BLaER1 (cell line): ENCODE measurements around the gene SLC4A5.
A peak's percentile ranks its signal among the peaks of the same experiment; 100 is the strongest.

Experiments used
- H3K27ac ChIP-seq: shearing (Covaris generic); formaldehyde crosslinking; 2 replicates; pipeline ENCODE4 v1.8.1; 2022
- H3K27me3 ChIP-seq: shearing (Covaris generic); formaldehyde crosslinking; 2 replicates; pipeline ENCODE4 v1.8.1; 2022
- H3K36me3 ChIP-seq: shearing (Covaris generic); formaldehyde crosslinking; 2 replicates; pipeline ENCODE4 v1.8.1; 2022
- H3K4me1 ChIP-seq: shearing (Covaris generic); formaldehyde crosslinking; 2 replicates; pipeline ENCODE4 v1.8.1; 2022
- H3K4me2 ChIP-seq: shearing (Covaris generic); formaldehyde crosslinking; 2 replicates; pipeline ENCODE4 v1.8.1; 2022
- H3K4me3 ChIP-seq: shearing (Covaris generic); formaldehyde crosslinking; 2 replicates; pipeline ENCODE4 v1.8.1; 2022
- H3K9ac ChIP-seq: shearing (Covaris generic); formaldehyde crosslinking; 2 replicates; pipeline ENCODE4 v1.8.1; 2022
- H3K9me3 ChIP-seq: shearing (Covaris generic); formaldehyde crosslinking; 2 replicates; pipeline ENCODE4 v1.8.1; 2022
- H4K20me1 ChIP-seq: shearing (Covaris generic); formaldehyde crosslinking; 2 replicates; pipeline ENCODE4 v1.8.1; 2022
- Cebpa-rat ChIP-seq: shearing (Covaris generic); IDR thresholded peaks from 2 replicates; pipeline ENCODE4 v1.8.1; 2022

The SLC4A5 gene

DNA sequence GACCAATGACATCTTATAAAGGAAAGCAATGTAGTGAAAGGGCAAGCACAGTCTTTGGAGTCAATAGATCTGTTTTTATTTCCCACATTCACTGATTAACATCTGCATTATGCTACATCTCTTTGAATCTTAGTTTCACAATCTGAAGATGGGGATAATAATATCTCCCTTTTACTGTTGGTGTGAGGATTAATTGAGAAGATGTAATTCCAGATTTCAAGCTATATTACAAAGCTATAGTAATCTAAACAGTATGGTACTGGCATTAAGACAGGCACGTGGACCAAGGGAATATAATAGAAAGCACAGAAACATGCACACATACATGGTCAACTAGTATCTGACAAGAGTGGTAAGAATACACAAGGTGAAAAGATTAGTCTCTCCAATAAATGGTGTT lies 45.3 kb downstream of the SLC4A5 start:
- no peak overlapping the region for H3K9ac ChIP-seq
- H3K4me1 ChIP-seq: no peaks in the 10 kb centered on the region
- no peaks in the 10 kb centered on the region for H3K27me3 ChIP-seq
- H3K27ac ChIP-seq: no peak overlapping the region
- H3K4me2 ChIP-seq: no peak overlapping the region
- TF ChIP-seq Cebpa-rat: no peak
- no peak overlapping the region for H3K4me3 ChIP-seq
- H3K9me3 ChIP-seq: peaks cover 19% of the 10 kb centered on the region
- no peaks in the 10 kb centered on the region for H4K20me1 ChIP-seq
- H3K36me3 ChIP-seq: no peaks in the 10 kb centered on the region

DNA sequence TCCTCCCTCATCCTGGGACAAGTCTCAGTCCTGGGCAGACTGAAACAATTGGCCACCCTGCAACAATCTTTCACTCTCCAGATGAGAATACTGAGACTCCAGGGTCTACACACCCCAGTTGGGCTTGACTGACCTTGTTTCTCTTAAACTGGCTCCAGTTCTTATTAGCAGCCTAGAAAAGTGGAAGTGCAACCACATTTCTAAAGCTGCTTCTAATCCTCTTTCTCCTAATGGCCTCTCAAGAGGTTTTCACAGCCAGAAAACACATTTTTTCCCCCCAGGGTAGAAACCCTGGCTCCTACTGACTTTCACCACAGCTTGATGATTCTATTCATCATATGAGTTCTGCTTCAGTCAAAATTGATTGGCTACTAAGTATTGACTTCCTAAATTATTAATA lies 45.8 kb downstream of the SLC4A5 start:
- Histone ChIP-seq H3K9ac (no peak overlapping the region), H3K4me1 (no peaks in the 10 kb centered on the region), H3K27ac (no peak overlapping the region), H3K4me3 (no peak overlapping the region), H3K36me3 (no peaks in the 10 kb centered on the region), H3K27me3 (no peaks in the 10 kb centered on the region), H3K4me2 (no peak overlapping the region), H3K9me3 (peaks cover 19% of the 10 kb centered on the region), H4K20me1 (no peaks in the 10 kb centered on the region)
- TF ChIP-seq Cebpa-rat: no peak

DNA sequence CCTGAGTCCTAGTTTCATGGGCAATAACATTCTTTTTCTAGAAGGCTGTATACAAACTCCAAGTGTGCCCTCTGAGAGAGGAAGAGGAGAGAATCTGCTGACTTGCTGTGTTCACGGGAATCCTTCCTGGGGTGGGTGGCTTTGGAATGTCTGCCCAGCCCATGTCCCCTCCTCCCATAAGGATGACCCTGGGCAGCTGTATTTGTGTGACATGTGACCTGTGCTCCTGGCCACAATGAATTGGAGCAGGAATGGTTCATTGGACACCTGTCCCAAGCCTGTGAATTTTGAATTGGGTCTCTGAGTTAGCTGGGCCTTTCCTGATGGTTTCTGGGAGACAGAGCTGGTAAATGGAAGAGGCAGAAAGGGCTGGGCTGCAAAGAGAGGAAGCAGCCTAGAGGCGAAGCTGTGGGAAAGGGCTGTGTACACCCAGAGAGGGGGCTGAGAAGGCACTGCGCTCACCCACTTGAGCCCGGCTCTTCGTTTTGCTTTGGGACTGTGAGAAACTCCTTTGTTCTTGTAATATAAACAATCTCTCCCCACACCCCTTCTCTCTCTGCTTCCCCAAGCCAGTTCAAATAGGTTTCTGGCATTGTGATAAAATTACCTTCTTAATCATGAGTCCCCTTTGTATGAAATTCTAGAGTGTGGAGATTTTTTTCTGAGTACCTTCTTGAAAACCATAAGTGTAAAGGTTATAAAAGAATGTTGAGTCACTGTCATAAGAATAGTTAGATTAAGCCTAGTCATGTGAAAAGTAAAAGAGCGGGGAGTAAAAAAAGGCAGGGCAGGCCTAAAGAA lies 49.8 kb downstream of the SLC4A5 start:
- Histone ChIP-seq H3K36me3 (no peaks in the 10 kb centered on the region), H4K20me1 (no peaks in the 10 kb centered on the region), H3K9me3 (peaks cover 3% of the 10 kb centered on the region; the same call in 1 of the 2 replicates), H3K4me3 (no peak overlapping the region), H3K27ac (no peak overlapping the region), H3K4me2 (no peak overlapping the region), H3K27me3 (no peaks in the 10 kb centered on the region), H3K4me1 (peaks cover 7% of the 10 kb centered on the region; the same call in 1 of the 2 replicates), H3K9ac (no peak overlapping the region)
- no peak for TF ChIP-seq Cebpa-rat

DNA sequence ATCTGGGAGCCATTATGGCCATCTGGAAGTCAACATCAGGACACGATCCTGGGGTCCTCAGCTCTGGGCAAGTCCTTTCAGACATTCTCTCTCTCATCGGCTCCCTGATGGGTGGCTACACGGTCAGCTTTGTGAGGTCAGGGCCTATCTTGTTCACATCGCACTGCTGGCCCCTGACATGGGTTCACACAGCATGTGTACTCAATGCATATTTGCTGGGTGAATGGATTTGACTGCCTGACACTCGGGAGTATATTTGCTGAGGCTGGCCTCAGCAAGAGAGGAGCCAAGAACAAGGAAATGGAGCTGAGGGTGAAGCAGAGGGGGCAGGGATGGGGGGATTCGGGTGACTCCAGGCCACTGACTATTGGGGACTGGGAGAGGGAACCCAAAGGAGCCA lies 50.5 kb downstream of the SLC4A5 start:
- Histone ChIP-seq H3K36me3 (no peaks in the 10 kb centered on the region), H3K27ac (no peak overlapping the region), H3K4me3 (no peak overlapping the region), H3K4me2 (no peak overlapping the region), H3K27me3 (no peaks in the 10 kb centered on the region), H3K9me3 (no peaks in the 10 kb centered on the region), H3K4me1 (peaks cover 7% of the 10 kb centered on the region; the same call in 1 of the 2 replicates), H4K20me1 (no peaks in the 10 kb centered on the region), H3K9ac (no peak overlapping the region)
- no peak for TF ChIP-seq Cebpa-rat

DNA sequence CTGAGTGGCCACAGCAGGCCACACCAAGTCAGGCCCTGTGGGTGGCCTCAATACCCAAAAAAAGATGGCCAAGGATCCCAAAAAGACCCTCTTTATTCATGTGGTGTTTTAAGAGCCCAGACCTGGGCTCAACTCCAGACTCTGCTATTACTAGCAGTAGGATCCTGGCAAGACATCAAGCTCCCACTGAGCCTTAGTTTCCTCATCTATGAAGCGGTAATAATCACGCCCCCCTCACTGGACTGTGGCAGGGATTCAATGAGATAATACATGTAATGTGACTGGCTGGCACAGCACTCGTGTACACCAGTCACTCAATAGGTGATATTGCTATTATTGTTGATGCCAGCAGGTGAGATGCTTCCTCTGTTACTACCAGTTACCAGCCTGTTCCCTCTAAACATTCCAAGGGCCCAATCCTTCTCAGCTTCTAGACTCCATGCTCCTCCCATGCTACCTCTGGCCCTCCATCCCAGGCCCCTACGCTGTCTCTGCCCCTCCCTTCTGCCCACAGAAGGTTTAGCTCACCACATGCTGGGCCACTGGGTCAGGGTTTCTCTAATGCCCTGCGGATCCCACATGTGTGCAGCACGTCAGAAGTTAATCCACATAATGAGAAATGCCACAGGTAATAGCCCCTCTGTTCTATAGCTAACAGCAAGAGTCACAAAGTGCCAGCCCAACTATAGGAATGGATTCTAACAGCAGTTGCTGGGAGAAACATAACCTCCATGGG lies 51.2 kb downstream of the SLC4A5 start:
- Histone ChIP-seq H3K9me3 (no peaks in the 10 kb centered on the region), H3K4me1 (peaks cover 7% of the 10 kb centered on the region; the same call in 1 of the 2 replicates), H3K27ac (no peak overlapping the region), H3K4me2 (no peak overlapping the region), H3K27me3 (no peaks in the 10 kb centered on the region), H3K36me3 (no peaks in the 10 kb centered on the region), H3K9ac (no peak overlapping the region), H3K4me3 (no peak overlapping the region), H4K20me1 (no peaks in the 10 kb centered on the region)
- TF ChIP-seq Cebpa-rat: no peak

DNA sequence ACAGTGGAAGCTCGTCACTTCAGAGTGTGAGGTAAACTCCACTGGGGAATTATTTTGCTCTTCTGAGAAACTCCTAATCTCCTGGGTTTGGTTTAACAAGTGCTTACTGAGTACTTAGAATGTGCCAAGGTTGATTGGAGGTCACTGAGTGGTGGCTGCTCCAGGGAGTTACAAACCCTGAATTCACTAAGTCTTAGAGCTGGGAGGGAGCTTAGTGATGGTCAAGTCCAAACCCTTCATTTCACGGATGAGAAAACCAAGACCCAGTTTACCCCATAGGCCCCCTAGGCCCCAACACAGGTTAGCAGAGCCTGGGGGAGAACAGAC lies 52.0 kb downstream of the SLC4A5 start:
- no peak overlapping the region for H3K9ac ChIP-seq
- no peaks in the 10 kb centered on the region for H3K27me3 ChIP-seq
- no peak for TF ChIP-seq Cebpa-rat
- no peak overlapping the region for H3K4me3 ChIP-seq
- H3K36me3 ChIP-seq: no peaks in the 10 kb centered on the region
- no peak overlapping the region for H3K27ac ChIP-seq
- peak overlapping the region; percentile 25; the same call in 1 of the 2 replicates for H3K4me2 ChIP-seq
- peaks cover 7% of the 10 kb centered on the region; the same call in 1 of the 2 replicates for H3K4me1 ChIP-seq
- no peaks in the 10 kb centered on the region for H3K9me3 ChIP-seq
- H4K20me1 ChIP-seq: no peaks in the 10 kb centered on the region

DNA sequence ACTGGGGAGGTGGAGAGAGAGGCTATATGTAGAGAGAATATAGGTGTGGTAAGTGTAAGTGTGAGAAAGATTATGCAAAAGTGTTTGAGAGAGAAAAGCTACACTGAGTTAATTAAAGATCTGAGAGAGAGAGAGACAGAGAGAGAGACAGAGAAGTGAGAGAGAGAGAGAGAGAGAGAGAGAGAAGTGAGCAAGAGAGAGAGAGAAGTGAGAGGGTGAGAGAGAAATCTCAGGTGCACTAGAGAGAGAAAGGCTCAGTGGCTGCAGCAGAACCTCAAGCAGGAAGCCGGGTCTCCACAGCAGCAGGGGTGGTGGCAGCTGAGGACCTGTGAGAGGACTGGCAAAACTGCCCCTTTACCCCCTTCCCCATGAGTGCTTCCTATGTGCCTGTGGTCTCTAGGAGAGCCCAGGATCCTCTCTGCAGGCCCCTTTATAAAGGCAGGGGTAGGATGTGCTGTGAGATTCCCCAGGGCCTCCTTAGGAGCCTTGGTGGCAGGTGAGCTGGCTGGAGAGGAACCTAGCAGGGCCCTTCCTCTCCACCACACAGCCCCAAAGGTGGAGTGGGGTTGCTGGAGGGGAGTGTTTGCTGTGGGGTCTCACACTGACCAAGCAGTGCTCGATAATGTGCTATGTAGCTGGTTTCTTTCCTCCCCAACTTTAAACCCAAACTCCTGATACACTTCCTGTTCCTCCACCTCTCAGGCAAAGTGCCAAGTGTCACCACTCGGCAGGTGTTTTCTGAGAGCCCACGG lies 52.6 kb downstream of the SLC4A5 start:
- Histone ChIP-seq H3K36me3 (no peaks in the 10 kb centered on the region), H3K4me3 (no peak overlapping the region), H3K4me1 (peaks cover 7% of the 10 kb centered on the region; the same call in 1 of the 2 replicates), H3K27me3 (no peaks in the 10 kb centered on the region), H3K4me2 (peak overlapping the region; percentile 25; the same call in 1 of the 2 replicates), H4K20me1 (no peaks in the 10 kb centered on the region), H3K27ac (no peak overlapping the region), H3K9me3 (no peaks in the 10 kb centered on the region), H3K9ac (no peak overlapping the region)
- no peak for TF ChIP-seq Cebpa-rat

DNA sequence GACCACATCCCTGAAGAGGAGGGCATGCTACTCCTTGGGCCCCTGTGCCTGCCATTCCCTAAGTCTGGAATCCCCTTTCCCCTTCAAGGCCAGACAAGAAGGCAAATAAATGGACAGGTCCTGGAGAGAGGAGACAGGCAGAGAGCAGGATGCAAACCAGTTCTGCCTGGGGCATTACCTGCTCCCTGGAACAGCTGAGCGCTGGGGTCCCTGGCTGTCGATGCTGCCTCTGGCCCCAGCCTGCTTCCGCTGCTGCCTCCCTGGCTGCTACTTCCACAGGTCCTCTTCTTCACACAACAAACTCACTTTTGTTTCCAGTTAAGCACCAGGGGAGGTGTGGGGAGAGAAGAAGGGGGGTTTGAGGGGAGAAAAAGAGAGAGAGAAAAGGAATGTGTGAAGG lies 53.1 kb downstream of the SLC4A5 start:
- no peaks in the 10 kb centered on the region for H3K9me3 ChIP-seq
- no peak overlapping the region for H3K27ac ChIP-seq
- H3K9ac ChIP-seq: no peak overlapping the region
- H3K4me2 ChIP-seq: no peak overlapping the region
- H4K20me1 ChIP-seq: no peaks in the 10 kb centered on the region
- no peak overlapping the region for H3K4me3 ChIP-seq
- no peak for TF ChIP-seq Cebpa-rat
- peaks cover 7% of the 10 kb centered on the region; the same call in 1 of the 2 replicates for H3K4me1 ChIP-seq
- no peaks in the 10 kb centered on the region for H3K36me3 ChIP-seq
- no peaks in the 10 kb centered on the region for H3K27me3 ChIP-seq

DNA sequence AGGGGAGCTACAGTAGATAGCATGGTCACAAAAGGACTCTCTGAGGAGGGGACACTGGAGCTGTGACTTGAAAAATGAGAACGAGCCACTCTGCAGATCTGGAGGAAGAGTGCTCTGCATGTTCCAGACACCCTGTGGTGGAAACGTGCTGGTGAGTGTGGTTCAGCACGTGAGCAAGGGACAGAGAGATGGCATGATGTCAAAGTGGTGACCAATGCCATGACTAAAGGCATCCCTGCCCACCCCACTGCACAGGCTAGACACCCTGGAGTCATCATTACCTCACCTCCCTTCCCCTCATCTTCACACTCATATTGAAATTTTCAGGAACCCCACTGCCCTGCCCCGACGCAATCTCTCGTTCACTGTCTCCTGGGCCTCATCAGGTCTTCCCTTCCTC lies 56.5 kb downstream of the SLC4A5 start:
- Histone ChIP-seq H3K36me3 (no peaks in the 10 kb centered on the region), H3K4me3 (no peak overlapping the region), H3K4me2 (no peak overlapping the region), H3K9me3 (no peaks in the 10 kb centered on the region), H3K27ac (no peak overlapping the region), H4K20me1 (no peaks in the 10 kb centered on the region), H3K27me3 (no peaks in the 10 kb centered on the region), H3K4me1 (peaks cover 7% of the 10 kb centered on the region; the same call in 1 of the 2 replicates), H3K9ac (no peak overlapping the region)
- no peak for TF ChIP-seq Cebpa-rat
